ENCODE results near the gene EGLN3. TPM values are rescaled to one million over a fixed set of nuclear protein-coding genes. Genes with fewer than 3 reads are reported as not detected.

The EGLN3 gene
- total and polyA plus RNA-seq, 2 of the 13 experiments (the other 11 are each of a cell fraction or from before 2014, with no cell fraction given): 0.18 to 27.3 TPM

DNA sequence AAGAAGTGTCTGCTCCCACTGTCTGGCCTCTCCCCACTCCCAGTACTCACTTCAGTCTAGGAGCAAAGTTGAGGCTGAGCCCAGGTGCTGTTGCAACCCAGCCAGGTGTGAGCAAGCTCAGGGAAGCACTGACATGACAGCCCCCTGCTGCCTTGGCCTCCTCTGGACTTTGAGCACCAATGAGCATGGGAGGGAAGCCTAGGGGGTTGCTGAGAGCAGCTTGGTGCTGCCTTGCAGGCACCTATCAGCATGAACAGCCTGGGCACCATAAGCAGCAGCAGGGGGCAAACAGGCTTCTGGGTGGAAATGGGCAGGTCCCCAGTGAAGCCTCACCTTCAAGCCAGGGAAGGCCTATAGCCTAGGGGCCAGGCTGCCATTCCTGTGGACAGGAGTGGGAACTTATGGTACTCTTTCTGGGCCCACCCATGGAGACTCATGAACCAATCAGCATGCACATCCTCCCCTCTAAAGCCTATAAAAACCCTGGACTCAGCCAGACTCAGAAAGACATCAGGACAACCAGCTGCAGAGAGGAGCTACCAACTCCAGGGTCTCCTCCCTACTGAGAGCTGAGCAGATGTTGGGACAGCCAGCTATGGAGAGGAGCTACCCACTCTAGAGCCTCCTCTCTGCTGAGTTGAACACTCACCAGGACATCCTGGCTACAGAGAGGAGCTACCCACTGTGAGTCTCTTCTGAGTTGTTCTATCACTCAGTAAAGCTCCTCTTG lies 49.3 kb downstream of the EGLN3 start (continued):
- TF ChIP-seq, protein P1, sequence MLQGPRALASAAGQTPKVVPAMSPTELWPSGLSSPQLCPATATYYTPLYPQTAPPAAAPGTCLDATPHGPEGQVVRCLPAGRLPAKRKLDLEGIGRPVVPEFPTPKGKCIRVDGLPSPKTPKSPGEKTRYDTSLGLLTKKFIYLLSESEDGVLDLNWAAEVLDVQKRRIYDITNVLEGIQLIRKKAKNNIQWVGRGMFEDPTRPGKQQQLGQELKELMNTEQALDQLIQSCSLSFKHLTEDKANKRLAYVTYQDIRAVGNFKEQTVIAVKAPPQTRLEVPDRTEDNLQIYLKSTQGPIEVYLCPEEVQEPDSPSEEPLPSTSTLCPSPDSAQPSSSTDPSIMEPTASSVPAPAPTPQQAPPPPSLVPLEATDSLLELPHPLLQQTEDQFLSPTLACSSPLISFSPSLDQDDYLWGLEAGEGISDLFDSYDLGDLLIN (CRISPR knock-in tag; IDR thresholded peaks at IDR 0.05; ENCODE audit: borderline replicate concordance): no peak
- TF ChIP-seq TRAFD1 (CRISPR knock-in tag; IDR thresholded peaks at IDR 0.05; ENCODE audit: borderline replicate concordance) (peak; percentile 72; the same call in 1 of the 2 replicates), ZNF280B (CRISPR knock-in tag; IDR thresholded peaks at IDR 0.05; ENCODE audit: borderline replicate concordance) (no peak), KDM2A (CRISPR knock-in tag; IDR thresholded peaks at IDR 0.05; ENCODE audit: borderline replicate concordance, low read depth) (no peak), RARA (CRISPR knock-in tag; IDR thresholded peaks at IDR 0.05) (peak; percentile 18; the same call in 1 of the 2 replicates), TBL1XR1 (IDR thresholded peaks at IDR 0.05; ENCODE audit: borderline replicate concordance, low read length, partially characterized antibody) (no peak), YY1 (IDR thresholded peaks at IDR 0.05; ENCODE audit: insufficient read depth, insufficient replicate concordance, low read depth, low read length) (no peak), ATAD3A (CRISPR knock-in tag; IDR thresholded peaks at IDR 0.05) (no peak), ZNF225 (CRISPR knock-in tag; IDR thresholded peaks at IDR 0.05) (0 out of 2 replicates have a peak, but pooled peaks have one; percentile 3), DPF2 (CRISPR knock-in tag; IDR thresholded peaks at IDR 0.05; ENCODE audit: borderline replicate concordance, low read depth) (no peak), TIGD3 (CRISPR knock-in tag; IDR thresholded peaks at IDR 0.05; ENCODE audit: borderline replicate concordance) (no peak), ZNF234 (CRISPR knock-in tag; conservative IDR thresholded peaks at IDR 0.05) (no peak), ZNF292 (CRISPR knock-in tag; IDR thresholded peaks at IDR 0.05; ENCODE audit: borderline replicate concordance, low read depth) (peak; percentile 19; the same call in 1 of the 2 replicates), GMEB2 (CRISPR knock-in tag; IDR thresholded peaks at IDR 0.05; ENCODE audit: low read depth) (no peak), PBX2 (CRISPR knock-in tag; IDR thresholded peaks at IDR 0.05) (no peak; the same call in 1 of the 2 replicates), KAT8 (CRISPR knock-in tag; IDR thresholded peaks at IDR 0.05) (no peak)
- TF ChIP-seq, protein P2, sequence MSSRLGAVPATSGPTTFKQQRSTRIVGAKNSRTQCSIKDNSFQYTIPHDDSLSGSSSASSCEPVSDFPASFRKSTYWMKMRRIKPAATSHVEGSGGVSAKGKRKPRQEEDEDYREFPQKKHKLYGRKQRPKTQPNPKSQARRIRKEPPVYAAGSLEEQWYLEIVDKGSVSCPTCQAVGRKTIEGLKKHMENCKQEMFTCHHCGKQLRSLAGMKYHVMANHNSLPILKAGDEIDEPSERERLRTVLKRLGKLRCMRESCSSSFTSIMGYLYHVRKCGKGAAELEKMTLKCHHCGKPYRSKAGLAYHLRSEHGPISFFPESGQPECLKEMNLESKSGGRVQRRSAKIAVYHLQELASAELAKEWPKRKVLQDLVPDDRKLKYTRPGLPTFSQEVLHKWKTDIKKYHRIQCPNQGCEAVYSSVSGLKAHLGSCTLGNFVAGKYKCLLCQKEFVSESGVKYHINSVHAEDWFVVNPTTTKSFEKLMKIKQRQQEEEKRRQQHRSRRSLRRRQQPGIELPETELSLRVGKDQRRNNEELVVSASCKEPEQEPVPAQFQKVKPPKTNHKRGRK (CRISPR knock-in tag; IDR thresholded peaks at IDR 0.05): no peak
